Occipital lobe (tissue), 3 donors: ENCODE measurements around the gene DESI2. TPM values are rescaled to one million over a fixed set of nuclear protein-coding genes. Genes with fewer than 3 reads are reported as not detected.

ENCODE experiments used
- DNase-seq: peaks from one replicate; lab custom pipeline; 2025; lab: John Stamatoyannopoulos, UW
- small RNA-seq: library from RNA; depleted of rRNA; stranded (forward); fragments of <200 nt; gene quantifications from one replicate; pipeline ENCODE3, GENCODE V24; 2014
- total RNA-seq: library from RNA; depleted of rRNA; stranded (reverse); fragments of >200 nt; gene quantifications from one replicate; pipeline ENCODE4 v1.2.3, GENCODE V29; 2014

Gene DESI2
- total RNA-seq, 1 donor from 2014 or later, result 38.8 TPM

- no peak for DNase-seq
Measured at GRCh38 chr1:244751271-244751895, 98.5 kb downstream of the DESI2 start.

GRCh38 chr1:244755673-244756072 lies 102.7 kb downstream of the DESI2 start:
- DNase-seq, result no peak

DNA sequence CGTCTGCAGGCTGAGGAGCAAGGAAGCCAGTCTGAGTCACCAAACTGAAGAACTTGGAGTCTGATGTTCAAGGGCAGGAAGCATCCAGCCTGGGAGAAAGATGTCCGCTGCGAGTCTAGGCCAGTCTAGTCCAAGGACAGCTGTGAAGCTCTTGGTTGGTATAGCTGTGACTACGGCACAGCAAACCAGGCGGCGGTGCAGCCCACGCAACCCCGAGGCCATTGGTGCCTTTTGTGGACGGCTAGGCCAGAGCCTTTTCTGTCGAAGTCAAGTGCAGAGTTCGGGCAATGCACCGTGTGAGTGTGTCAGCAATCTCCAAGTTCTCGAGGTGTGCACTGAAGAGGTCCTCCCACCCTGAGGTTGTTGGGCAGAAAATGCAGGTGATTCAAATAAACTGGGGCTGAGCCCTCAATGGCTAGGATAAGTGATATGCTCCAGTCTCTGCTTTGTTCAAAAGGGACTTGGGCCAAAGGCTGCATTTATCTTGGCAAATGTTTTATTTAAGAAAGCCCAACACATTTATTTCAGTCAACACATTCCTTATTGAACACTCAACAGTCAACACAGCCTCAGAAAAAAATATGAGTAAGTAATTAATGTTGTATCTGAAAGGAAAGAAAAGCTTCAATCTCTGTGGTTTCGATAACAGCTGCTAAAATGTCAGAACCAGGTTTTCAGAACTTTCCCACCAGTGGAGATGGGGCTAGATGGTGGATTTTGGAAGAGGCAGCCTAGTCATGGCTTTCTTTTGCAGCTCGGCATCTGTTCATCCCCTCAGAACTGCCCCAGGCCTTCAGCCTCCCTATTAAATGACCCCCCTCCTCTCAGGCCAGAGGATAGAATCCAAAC lies 104.4 kb downstream of the DESI2 start:
- DNase-seq, result no peak

Small RNA genes lying within 50 kb of the gene (small RNA-seq; reads per million reads assigned to genes)
- not detected for gene AL451007.1

Other genes starting within 250 kb of the DESI2 start
- 69.7 TPM for gene ADSS2, start 201.2 kb upstream of the DESI2 start, total RNA-seq
- 2.0 TPM for gene CATSPERE, start 191.9 kb upstream of the DESI2 start, total RNA-seq
- gene COX20, start 182.5 kb downstream of the DESI2 start, total RNA-seq, result 71.1 TPM
- gene HNRNPU, start 211.4 kb downstream of the DESI2 start, total RNA-seq, result 459 TPM